Neural progenitor cell (in vitro differentiated cells): Measurements from ENCODE around the gene CELSR3. TPM values are rescaled to one million over a fixed set of nuclear protein-coding genes. Genes with fewer than 3 reads are reported as not detected.

Source experiments
- DNase-seq: peaks from one replicate; pipeline ENCODE4 v3.0.0-alpha.2; 2016; ENCODE audit warnings: low spot score
- H2AFZ ChIP-seq: fragments of 200-600 bp; sonication (generic); replicated peaks from 2 replicates; pipeline ENCODE4 v1.6.1; 2016; ENCODE audit warnings: antibody characterized with exemption
- H3F3A ChIP-seq: fragments of 200-600 bp; sonication (generic); 2 replicates; pipeline ENCODE4 v1.6.1; 2016; ENCODE audit warnings: antibody characterized with exemption, low read depth
- H3K27ac ChIP-seq: fragments of 200-600 bp; sonication (generic); 2 replicates; pipeline ENCODE4 v1.5.1; 2016; ENCODE audit warnings: mild to moderate bottlenecking
- H3K27me3 ChIP-seq: fragments of 200-600 bp; sonication (generic); 2 replicates; pipeline ENCODE4 v1.6.1; 2016; ENCODE audit warnings: mild to moderate bottlenecking, moderate library complexity
- H3K36me3 ChIP-seq: fragments of 200-600 bp; sonication (generic); 2 replicates; pipeline ENCODE4 v1.5.1; 2016
- H3K4me1 ChIP-seq: fragments of 200-600 bp; sonication (generic); 2 replicates; pipeline ENCODE4 v1.6.1; 2016; ENCODE audit warnings: mixed run types
- H3K4me2 ChIP-seq: fragments of 200-600 bp; sonication (generic); 2 replicates; pipeline ENCODE4 v1.6.1; 2016
- H3K4me3 ChIP-seq: fragments of 200-600 bp; sonication (generic); 2 replicates; pipeline ENCODE4 v1.5.1; 2016
- H3K79me2 ChIP-seq: fragments of 200-600 bp; sonication (generic); 2 replicates; pipeline ENCODE4 v1.6.1; 2016; ENCODE audit warnings: low read depth
- H3K9ac ChIP-seq: fragments of 200-600 bp; sonication (generic); 2 replicates; pipeline ENCODE4 v1.6.1; 2016
- H3K9me3 ChIP-seq: fragments of 200-600 bp; sonication (generic); 2 replicates; pipeline ENCODE4 v1.5.1; 2016; ENCODE audit warnings: low read depth
- H4K20me1 ChIP-seq: fragments of 200-600 bp; sonication (generic); 2 replicates; pipeline ENCODE4 v1.6.1; 2016; ENCODE audit warnings: low read depth
- H3K27ac Mint-ChIP-seq: 3 replicates; pipeline ENCODE4 v1.8.0; 2021; ENCODE audit warnings: mixed read lengths
- H3K27me3 Mint-ChIP-seq: 2 replicates; pipeline ENCODE4 v1.8.0; 2022; ENCODE audit warnings: low read depth, mild to moderate bottlenecking, inconsistent platforms, moderate library complexity, mixed read lengths; ENCODE audit not compliant: insufficient read depth
- H3K36me3 Mint-ChIP-seq: 3 replicates; pipeline ENCODE4 v1.8.0; 2021; ENCODE audit warnings: mixed read lengths
- H3K4me1 Mint-ChIP-seq: 3 replicates; pipeline ENCODE4 v1.8.0; 2021; ENCODE audit warnings: mixed read lengths
- H3K4me3 Mint-ChIP-seq: 3 replicates; pipeline ENCODE4 v1.8.0; 2021; ENCODE audit warnings: mild to moderate bottlenecking, moderate library complexity, mixed read lengths
- H3K9me3 Mint-ChIP-seq: 3 replicates; pipeline ENCODE4 v1.8.0; 2020; ENCODE audit warnings: mixed read lengths
- CTCF ChIP-seq: fragments of 200-600 bp; sonication (generic); IDR thresholded peaks from 2 replicates; pipeline ENCODE4 v1.5.1; 2017; ENCODE audit warnings: antibody characterized with exemption, mild to moderate bottlenecking
- EZH2 ChIP-seq: fragments of 200-600 bp; sonication (generic); IDR thresholded peaks from 2 replicates; pipeline ENCODE4 v1.6.1; 2017; ENCODE audit warnings: antibody characterized with exemption, mild to moderate bottlenecking, moderate library complexity
- EZH2phosphoT487 ChIP-seq: fragments of 200-600 bp; sonication (generic); IDR thresholded peaks from 2 replicates; pipeline ENCODE4 v1.6.1; 2017; ENCODE audit warnings: antibody characterized with exemption
- total RNA-seq: library from RNA; depleted of rRNA; stranded (reverse); fragments of >200 nt; gene quantifications from 2 replicates; pipeline ENCODE4 v1.2.3, GENCODE V29; 2015; ENCODE audit warnings: low replicate concordance

The CELSR3 gene
- total RNA-seq, 1 donor from 2014 or later: 9.9 TPM

- H3K9ac ChIP-seq: no peak overlapping the region
- no peak overlapping the region for H3K27ac ChIP-seq
- H3K4me2 ChIP-seq: peak overlapping the region; percentile 32
- H2AFZ ChIP-seq: no peak overlapping the region
- H3K4me3 Mint-ChIP-seq: peak overlapping the region; percentile 18
- H3K9me3 ChIP-seq: no peaks in the 10 kb centered on the region
- peaks cover 17% of the 10 kb centered on the region for H3K36me3 ChIP-seq
- H4K20me1 ChIP-seq: peaks cover 100% of the 10 kb centered on the region
- peaks cover 36% of the 10 kb centered on the region for H3K36me3 Mint-ChIP-seq
- H3F3A ChIP-seq: peaks cover 75% of the 10 kb centered on the region
- TF ChIP-seq EZH2: no peak
- no peak for TF ChIP-seq EZH2phosphoT487
- peaks cover 23% of the 10 kb centered on the region for H3K4me1 ChIP-seq
- H3K79me2 ChIP-seq: peaks cover 96% of the 10 kb centered on the region
- no peaks in the 10 kb centered on the region for H3K27me3 ChIP-seq
- H3K9me3 Mint-ChIP-seq: no peaks in the 10 kb centered on the region
- DNase-seq: no peak
- no peak overlapping the region for H3K27ac Mint-ChIP-seq
- peaks cover 2% of the 10 kb centered on the region for H3K27me3 Mint-ChIP-seq
- no peak overlapping the region for H3K4me3 ChIP-seq
- H3K4me1 Mint-ChIP-seq: peaks cover 17% of the 10 kb centered on the region
Measured at GRCh38 chr3:48696156-48696555, 33.5 kb upstream of the CELSR3 start.

GRCh38 chr3:48695393-48695753, 32.7 kb upstream of the CELSR3 start:
- no peak overlapping the region for H3K4me3 ChIP-seq
- peak; percentile 79 for DNase-seq
- peaks cover 41% of the 10 kb centered on the region for H3K36me3 Mint-ChIP-seq
- peaks cover 100% of the 10 kb centered on the region for H4K20me1 ChIP-seq
- peaks cover 20% of the 10 kb centered on the region for H3K36me3 ChIP-seq
- H3F3A ChIP-seq: peaks cover 73% of the 10 kb centered on the region
- peak overlapping the region; percentile 81 for H3K27ac ChIP-seq
- peak overlapping the region; percentile 63 for H3K4me3 Mint-ChIP-seq
- no peaks in the 10 kb centered on the region for H3K9me3 Mint-ChIP-seq
- H2AFZ ChIP-seq: no peak overlapping the region
- peaks cover 23% of the 10 kb centered on the region for H3K4me1 ChIP-seq
- TF ChIP-seq CTCF (no peak), EZH2 (no peak), EZH2phosphoT487 (no peak)
- no peak overlapping the region for H3K9ac ChIP-seq
- no peaks in the 10 kb centered on the region for H3K9me3 ChIP-seq
- no peaks in the 10 kb centered on the region for H3K27me3 ChIP-seq
- peaks cover 17% of the 10 kb centered on the region for H3K4me1 Mint-ChIP-seq
- no peak overlapping the region for H3K27ac Mint-ChIP-seq
- peak overlapping the region; percentile 32 for H3K4me2 ChIP-seq
- H3K27me3 Mint-ChIP-seq: peaks cover 2% of the 10 kb centered on the region
- H3K79me2 ChIP-seq: peaks cover 92% of the 10 kb centered on the region

- Histone ChIP-seq H3K36me3 (peaks cover 20% of the 10 kb centered on the region), H3K4me3 (no peak overlapping the region), H3K4me2 (peak overlapping the region; percentile 32), H3K27me3 (no peaks in the 10 kb centered on the region), H4K20me1 (peaks cover 100% of the 10 kb centered on the region), H3K9ac (no peak overlapping the region), H3K4me1 (peaks cover 23% of the 10 kb centered on the region), H3K27ac (peak overlapping the region; percentile 81), H2AFZ (no peak overlapping the region), H3F3A (peaks cover 78% of the 10 kb centered on the region), H3K9me3 (no peaks in the 10 kb centered on the region), H3K79me2 (peaks cover 86% of the 10 kb centered on the region)
- Mint-ChIP-seq H3K27ac (peak overlapping the region; percentile 54), H3K9me3 (no peaks in the 10 kb centered on the region), H3K27me3 (peaks cover 2% of the 10 kb centered on the region), H3K4me3 (no peak overlapping the region), H3K4me1 (peaks cover 17% of the 10 kb centered on the region), H3K36me3 (peaks cover 45% of the 10 kb centered on the region)
- DNase-seq: peak; percentile 45
- no peak for TF ChIP-seq EZH2
- TF ChIP-seq CTCF: no peak
- TF ChIP-seq EZH2phosphoT487: no peak
Measured at GRCh38 chr3:48694610-48695392, 32.1 kb upstream of the CELSR3 start.

GRCh38 chr3:48693826-48694225, 31.1 kb upstream of the CELSR3 start:
- Histone ChIP-seq H3K79me2 (peaks cover 77% of the 10 kb centered on the region), H2AFZ (no peak overlapping the region), H3K27ac (peak overlapping the region; percentile 11), H4K20me1 (peaks cover 100% of the 10 kb centered on the region), H3F3A (peaks cover 79% of the 10 kb centered on the region), H3K4me3 (no peak overlapping the region), H3K4me1 (peaks cover 23% of the 10 kb centered on the region), H3K36me3 (peaks cover 20% of the 10 kb centered on the region), H3K4me2 (no peak overlapping the region), H3K9me3 (no peaks in the 10 kb centered on the region), H3K27me3 (no peaks in the 10 kb centered on the region), H3K9ac (no peak overlapping the region)
- H3K9me3 Mint-ChIP-seq: no peaks in the 10 kb centered on the region
- peaks cover 2% of the 10 kb centered on the region for H3K27me3 Mint-ChIP-seq
- peaks cover 39% of the 10 kb centered on the region for H3K36me3 Mint-ChIP-seq
- H3K4me1 Mint-ChIP-seq: peaks cover 17% of the 10 kb centered on the region
- no peak overlapping the region for H3K4me3 Mint-ChIP-seq
- DNase-seq: no peak
- H3K27ac Mint-ChIP-seq: no peak overlapping the region
- TF ChIP-seq EZH2 (no peak), EZH2phosphoT487 (no peak), CTCF (no peak)
